Smooth muscle cell of trachea (primary cell): Measurements from ENCODE around the gene KCNG4. TPM values are rescaled to one million over a fixed set of nuclear protein-coding genes. Genes with fewer than 3 reads are reported as not detected.

Experiments used
- total RNA-seq: library from RNA; depleted of rRNA; stranded (reverse); fragments of >200 nt; gene quantifications from 2 replicates; pipeline ENCODE4 v1.2.1, GENCODE V29; 2014

KCNG4 gene
- not detected in 2 replicates for total RNA-seq

GRCh38 chr16:84239909-84240308, at the start of gene KCNG4:
Gene KCNG4, minus strand, starts transcription at chr16:84240012. Its CDS starts 2,527 bp downstream, at chr16:84237485.

GRCh38 chr16:84190731-84191388, 49.0 kb downstream of the KCNG4 start, which contains the start of gene ADAD2:
Gene ADAD2, plus strand, starts transcription at chr16:84191157. Its CDS starts 74 bp downstream, at chr16:84191231.

GRCh38 chr16:84186685-84187437, 53.0 kb downstream of the KCNG4 start, which contains the start of gene TAF1C:
Gene TAF1C, minus strand, starts transcription at chr16:84187057. Its CDS starts 2,069 bp downstream, at chr16:84184988.

Other genes starting within 250 kb of the KCNG4 start
- gene SLC38A8, start 197.2 kb downstream of the KCNG4 start, total RNA-seq = 0.17 TPM in 1 of 2 replicates, not detected in the other
- 105 and 136 TPM in 2 replicates for gene MBTPS1, start 123.1 kb downstream of the KCNG4 start, total RNA-seq
- gene HSDL1, start 94.8 kb downstream of the KCNG4 start, total RNA-seq = 17.5 and 27.2 TPM in 2 replicates
- gene DNAAF1, start 94.7 kb downstream of the KCNG4 start, total RNA-seq = under 0.01 and 0.33 TPM in 2 replicates
- 23.0 and 23.1 TPM in 2 replicates for gene TAF1C, start 53.0 kb downstream of the KCNG4 start, total RNA-seq
- gene ADAD2, start 48.9 kb downstream of the KCNG4 start, total RNA-seq = not detected in 2 replicates
- 0.44 and 3.6 TPM in 2 replicates for gene WFDC1, start 54.9 kb upstream of the KCNG4 start, total RNA-seq
- not detected in 2 replicates for gene ATP2C2, start 128.5 kb upstream of the KCNG4 start, total RNA-seq